Stimulated activated CD8-positive, alpha-beta memory T cell treated with anti-CD3 and anti-CD28 coated beads, Interleukin-2, amount 100 ng/mL, for 48 hours (primary cell): Measurements from ENCODE around the gene ATG4C.

ENCODE experiments used
- DNase-seq, 2 donors: peaks; one replicate each; pipeline ENCODE4 v3.0.0-alpha.2; 2020; ENCODE audit warnings: low read depth in 2 of 2

Gene ATG4C

DNA sequence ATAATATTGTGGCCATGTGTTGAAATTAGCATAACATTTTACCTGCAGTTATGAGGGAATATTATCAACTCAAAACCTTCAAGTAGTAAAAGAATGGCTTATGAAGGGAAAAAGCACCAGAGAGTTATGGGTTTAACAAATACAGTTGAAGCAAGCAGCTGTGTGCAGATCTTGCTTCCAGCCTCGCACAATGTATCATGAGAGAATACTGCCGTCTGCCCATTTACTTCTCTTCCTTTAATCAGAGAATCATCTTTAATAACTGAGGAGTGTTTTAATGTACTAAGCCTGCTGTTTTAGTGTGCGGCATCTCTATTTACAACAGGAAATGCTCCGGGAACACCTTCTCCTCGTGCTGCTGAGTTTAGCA lies 120.9 kb downstream of the ATG4C start:
- no peak for DNase-seq

DNA sequence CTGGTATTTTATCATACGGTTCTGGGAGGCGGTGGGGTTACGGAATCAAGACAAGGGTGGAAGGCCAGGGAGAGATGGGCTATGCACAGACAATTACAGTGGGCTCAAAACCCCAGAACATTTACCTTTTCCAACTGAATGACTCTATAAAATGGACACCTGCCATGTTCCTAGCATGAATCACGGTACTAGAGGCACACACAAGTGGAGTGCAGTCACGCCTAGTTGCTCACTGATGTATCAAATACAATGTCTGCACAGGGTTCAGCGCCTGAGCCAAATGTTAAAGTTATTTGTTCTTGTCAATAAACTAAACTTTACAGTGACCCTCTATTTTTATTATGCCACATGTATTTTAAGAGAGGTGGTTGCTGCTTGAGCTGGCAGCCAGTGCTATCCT lies 121.4 kb downstream of the ATG4C start:
- no peak for DNase-seq

GRCh38 chr1:62905872-62906271 lies 121.9 kb downstream of the ATG4C start:
- no peak for DNase-seq

- DNase-seq = no peak
Observed at GRCh38 chr1:62906428-62906886, 122.5 kb downstream of the ATG4C start.

- no peak for DNase-seq
Observed at GRCh38 chr1:62908168-62908695, 124.3 kb downstream of the ATG4C start.

DNA sequence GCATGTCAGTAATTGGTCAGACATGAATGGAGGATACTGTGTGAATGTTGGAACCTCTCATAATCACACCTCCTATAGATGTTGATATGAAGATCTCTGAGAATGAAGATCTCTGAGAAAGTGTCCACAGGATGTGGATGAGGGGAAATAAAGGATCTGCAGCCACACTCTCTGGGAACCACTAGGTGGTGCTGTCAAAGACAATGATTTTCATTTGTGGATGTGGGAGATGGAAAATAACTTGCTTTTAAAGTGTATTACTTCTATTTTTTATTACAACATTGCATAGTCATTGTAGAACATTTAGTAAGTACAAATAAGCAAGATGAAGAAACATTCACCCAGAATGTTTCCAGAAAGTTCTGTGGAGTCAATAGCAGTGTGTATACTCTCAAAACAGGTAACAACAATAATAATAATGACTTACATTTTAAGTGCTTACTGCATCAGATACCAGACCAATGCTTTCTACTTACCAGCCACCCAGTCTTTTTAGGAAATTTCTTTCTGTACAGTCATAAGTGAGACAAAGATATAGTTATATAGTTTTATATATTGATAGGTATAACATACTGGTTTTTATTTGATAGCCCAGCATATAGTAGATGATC lies 128.2 kb downstream of the ATG4C start:
- no peak for DNase-seq
